IMR-90 (cell line): ENCODE results near the gene SRBD1. TPM values are rescaled to one million over a fixed set of nuclear protein-coding genes. Genes with fewer than 3 reads are reported as not detected.

Experiments used
- ATAC-seq: fragments of 200-7000 bp; cut with Tn5 transposase; 2 replicates; pipeline ENCODE4 v1.9.1; 2020; ENCODE audit warnings: low read depth, mild to moderate bottlenecking, moderate library complexity
- BruUV-seq: library from RNA; stranded (reverse); fragments of 400-500 nt; replicated peaks from 2 replicates; lab custom pipeline; 2021; lab: Mats Ljungman, UMichigan
- CTCF ChIA-PET: fragments of 300-600 bp; formaldehyde crosslinking; extraction: SDS; loops from one replicate; lab custom pipeline; 2021; ENCODE audit warnings: antibody characterized with exemption; lab: Yijun Ruan, JAX
- POLR2A ChIA-PET: fragments of 300-600 bp; sonication (Branson Sonifier 250); formaldehyde crosslinking; loops from one replicate; lab custom pipeline; 2022; ENCODE audit warnings: antibody characterized with exemption; ENCODE audit not compliant: unreplicated experiment; lab: Charles Lee
- DNase-seq: peaks from one replicate; pipeline ENCODE4 v3.0.0; 2013
- H2AFZ ChIP-seq: replicated peaks from 2 replicates; pipeline ENCODE3; 2013; ENCODE audit warnings: low read length, mild to moderate bottlenecking; ENCODE audit not compliant: poor library complexity
- H2AK5ac ChIP-seq: 2 replicates; pipeline ENCODE4 v1.6.1; 2013; ENCODE audit warnings: low read depth, low read length, inconsistent platforms
- H2AK9ac ChIP-seq: replicated peaks from 2 replicates; pipeline ENCODE3; 2013; ENCODE audit warnings: mild to moderate bottlenecking, low read depth, low read length, moderate library complexity; ENCODE audit not compliant: poor library complexity
- H2BK120ac ChIP-seq: 2 replicates; pipeline ENCODE4 v1.6.1; 2013; ENCODE audit warnings: low read depth, low read length, inconsistent platforms
- H2BK15ac ChIP-seq: 3 replicates; pipeline ENCODE4 v1.6.1; 2013; ENCODE audit warnings: low read depth, low read length, inconsistent platforms
- H2BK20ac ChIP-seq: 2 replicates; pipeline ENCODE4 v1.6.1; 2013; ENCODE audit warnings: low read depth, mild to moderate bottlenecking, inconsistent platforms, low read length, moderate library complexity
- H2BK5ac ChIP-seq: 2 replicates; pipeline ENCODE4 v1.6.1; 2013; ENCODE audit warnings: mild to moderate bottlenecking, low read depth, low read length, inconsistent platforms; ENCODE audit not compliant: poor library complexity, severe bottlenecking
- H3K14ac ChIP-seq: replicated peaks from 2 replicates; pipeline ENCODE4 v1.6.1; 2013; ENCODE audit warnings: low read depth, low read length, inconsistent platforms
- H3K18ac ChIP-seq: 2 replicates; pipeline ENCODE4 v1.6.1; 2013; ENCODE audit warnings: low read depth, low read length, control low read depth
- H3K23ac ChIP-seq: 2 replicates; pipeline ENCODE4 v1.6.1; 2013; ENCODE audit warnings: low read depth, low read length, inconsistent platforms
- H3K27ac ChIP-seq: 2 replicates; pipeline ENCODE4 v1.5.1; 2013; ENCODE audit warnings: mild to moderate bottlenecking, control low read depth, low read length; ENCODE audit not compliant: insufficient read depth
- H3K27me3 ChIP-seq: 2 replicates; pipeline ENCODE4 v1.6.1; 2013; ENCODE audit warnings: low read length; ENCODE audit not compliant: control insufficient read depth, insufficient read depth
- H3K36me3 ChIP-seq: 2 replicates; pipeline ENCODE4 v1.6.1; 2013; ENCODE audit warnings: low read length, mixed read lengths; ENCODE audit not compliant: control insufficient read depth, insufficient read depth
- H3K4ac ChIP-seq: 2 replicates; pipeline ENCODE4 v1.6.1; 2013; ENCODE audit warnings: low read depth, low read length, inconsistent platforms
- H3K4me1 ChIP-seq: 2 replicates; pipeline ENCODE4 v1.6.1; 2013; ENCODE audit warnings: low read length, mixed read lengths; ENCODE audit not compliant: control insufficient read depth, insufficient read depth
- H3K4me2 ChIP-seq: 2 replicates; pipeline ENCODE4 v1.6.1; 2013; ENCODE audit warnings: low read depth, mild to moderate bottlenecking, control low read depth, low read length, moderate library complexity
- H3K4me3 ChIP-seq: 2 replicates; pipeline ENCODE4 v1.5.1; 2013; ENCODE audit warnings: low read depth, mild to moderate bottlenecking, control low read depth, low read length, moderate library complexity; ENCODE audit not compliant: insufficient read depth
- H3K56ac ChIP-seq: 2 replicates; pipeline ENCODE4 v1.6.1; 2013; ENCODE audit warnings: low read length, inconsistent platforms; ENCODE audit not compliant: insufficient read depth; ENCODE audit errors: extremely low read depth
- H3K79me1 ChIP-seq, 2 experiments: 2 replicates each; pipeline ENCODE4 v1.6.1; 2013; ENCODE audit warnings: low read length in 2 of 2, inconsistent platforms in 1 of 2, low read depth in 1 of 2
- H3K9ac ChIP-seq: 2 replicates; pipeline ENCODE4 v1.6.1; 2013; ENCODE audit warnings: low read depth, low read length, control low read depth
- H3K9me1 ChIP-seq: 2 replicates; pipeline ENCODE4 v1.6.1; 2013; ENCODE audit warnings: low read length, inconsistent platforms; ENCODE audit not compliant: insufficient read depth
- H3K9me3 ChIP-seq: 2 replicates; pipeline ENCODE4 v1.6.1; 2013; ENCODE audit warnings: low read length; ENCODE audit not compliant: control insufficient read depth, insufficient read depth
- H4K20me1 ChIP-seq: 2 replicates; pipeline ENCODE4 v1.6.1; 2013; ENCODE audit warnings: low read length, inconsistent platforms; ENCODE audit not compliant: insufficient read depth
- H4K5ac ChIP-seq: 2 replicates; pipeline ENCODE4 v1.6.1; 2013; ENCODE audit warnings: mild to moderate bottlenecking, low read depth, low read length, control low read depth
- H4K8ac ChIP-seq, 2 experiments: 2 replicates each; pipeline ENCODE4 v1.6.1; 2013; ENCODE audit warnings: low read depth in 2 of 2, low read length in 2 of 2, control low read depth in 1 of 2, inconsistent platforms in 1 of 2
- H4K91ac ChIP-seq: 2 replicates; pipeline ENCODE4 v1.6.1; 2013; ENCODE audit warnings: low read depth, low read length, inconsistent platforms; ENCODE audit not compliant: insufficient read depth
- BHLHE40 ChIP-seq: fragments of 150-350 bp; IDR thresholded peaks from 2 replicates; pipeline ENCODE4 v1.6.1; 2016; ENCODE audit warnings: mild to moderate bottlenecking, low read depth, low read length
- CHD1 ChIP-seq: IDR thresholded peaks from 2 replicates; pipeline ENCODE4 v1.6.1; 2012; ENCODE audit warnings: low read depth, low read length, improper control_type of control experiment
- MAFK ChIP-seq: IDR thresholded peaks from 2 replicates; pipeline ENCODE4 v1.6.1; 2012; ENCODE audit warnings: low read depth, low read length, improper control_type of control experiment
- MAZ ChIP-seq: IDR thresholded peaks from 2 replicates; pipeline ENCODE4 v1.6.1; 2012; ENCODE audit warnings: low read depth, mild to moderate bottlenecking, low read length, improper control_type of control experiment, moderate library complexity, borderline replicate concordance
- NFE2L2 ChIP-seq: fragments of 150-350 bp; IDR thresholded peaks from 2 replicates; pipeline ENCODE4 v1.6.1; 2016; ENCODE audit warnings: low read depth, mild to moderate bottlenecking, low read length
- POLR2A ChIP-seq: IDR thresholded peaks from 2 replicates; pipeline ENCODE4 v1.6.1; 2012; ENCODE audit warnings: mild to moderate bottlenecking, low read depth, low read length
- RAD21 ChIP-seq: IDR thresholded peaks from 2 replicates; pipeline ENCODE4 v1.6.1; 2012; ENCODE audit warnings: low read length, improper control_type of control experiment
- RCOR1 ChIP-seq: IDR thresholded peaks from 2 replicates; pipeline ENCODE4 v1.6.1; 2012; ENCODE audit warnings: mild to moderate bottlenecking, low read length, improper control_type of control experiment; ENCODE audit not compliant: insufficient replicate concordance
- RFX5 ChIP-seq: IDR thresholded peaks from 2 replicates; pipeline ENCODE4 v1.8.0; 2012; ENCODE audit warnings: low read depth, mild to moderate bottlenecking, low read length, moderate library complexity
- USF2 ChIP-seq: fragments of 150-350 bp; IDR thresholded peaks from 2 replicates; pipeline ENCODE4 v1.6.1; 2017; ENCODE audit warnings: mild to moderate bottlenecking, antibody characterized with exemption, low read length, low read depth
- WGBS, 2 experiments: methylation state at CpG; one replicate each; pipeline versions ENCODE4 v1.1.5 to v1.1.7; 2013; ENCODE audit warnings: missing lambda C conversion rate in 2 of 2; ENCODE audit not compliant: insufficient read length in 1 of 2; ENCODE audit errors: extremely low coverage in 2 of 2; 5-methylcytosine and 5-hydroxymethylcytosine counted together
- dilution Hi-C: fragments of 300-500 bp; cut with HindIII; formaldehyde crosslinking; loops from one replicate; pipeline ENCODE4 v1.14.3; 2018; ENCODE audit warnings: low sequenced_read_pairs; ENCODE audit not compliant: unreplicated experiment
- in situ Hi-C: fragments of 300-500 bp; cut with MboI; formaldehyde crosslinking; loops from 3 replicates; pipeline ENCODE4 v1.14.3; 2019; ENCODE audit warnings: low sequenced_read_pairs, inconsistent platforms, mixed read lengths
- intact Hi-C: fragments of 100-400 bp; cut with micrococcal nuclease; formaldehyde crosslinking; loops from 2 replicates; pipeline ENCODE4 v1.10.0; 2022
- polyA plus RNA-seq, 3 experiments: library from polyadenylated mRNA; depleted of rRNA; stranded (reverse); fragments of >200 nt; gene quantifications; 2 replicates each; pipeline ENCODE4 v1.2.3, GENCODE V29; 2012; ENCODE audit warnings: low replicate concordance in 1 of 3
- total RNA-seq: library from RNA; depleted of rRNA; stranded (reverse); fragments of >200 nt; gene quantifications from 2 replicates; pipeline ENCODE4 v1.2.3, GENCODE V29; 2012
- TF ChIP-seq, protein P1 (sequence below): conservative IDR thresholded peaks from 2 replicates; pipeline ENCODE4 v1.5.1; 2012; ENCODE audit warnings: mild to moderate bottlenecking, low read depth, low read length, improper control_type of control experiment
- TF ChIP-seq, protein P2 (sequence below): fragments of 150-350 bp; IDR thresholded peaks from 2 replicates; pipeline ENCODE4 v1.6.1; 2016; ENCODE audit warnings: low read depth, mild to moderate bottlenecking, low read length, moderate library complexity, borderline replicate concordance

SRBD1 gene
- total and polyA plus RNA-seq, 2 of the 4 experiments (the other 2 are of a cell fraction) = 3.5 to 14.7 TPM

GRCh38 chr2:45577441-45577840 lies 33.6 kb downstream of the SRBD1 start (continued):
- TF ChIP-seq MAZ (no peak), BHLHE40 (no peak), MAFK (no peak), CHD1 (no peak), USF2 (no peak)

- peaks cover 5% of the 10 kb centered on the region for H3K4me1 ChIP-seq
- H2BK15ac ChIP-seq = no peak overlapping the region
- intact Hi-C loops = loop anchor here (10.0 kb wide), 1 partner anchor 411 kb away; no protein-coding TSS in a partner anchor
- H3K23ac ChIP-seq = no peak overlapping the region
- H3K4me3 ChIP-seq = no peak overlapping the region
- H3K4ac ChIP-seq = no peak overlapping the region
- no peak overlapping the region for H2BK20ac ChIP-seq
- ATAC-seq (no peak), DNase-seq (no peak)
- POLR2A ChIA-PET = no interaction called here
- no peak overlapping the region for H3K9ac ChIP-seq
- no peak overlapping the region for H3K56ac ChIP-seq
- no peak overlapping the region for H3K27ac ChIP-seq
- in situ Hi-C loops = loop anchor here (5.0 kb wide), 1 partner anchor 599 kb away; no protein-coding TSS in a partner anchor
- H3K4me2 ChIP-seq = no peak overlapping the region
- H2AFZ ChIP-seq = no peak overlapping the region
- no CpG with 5 or more reads among the region's 6 CpGs for WGBS, 2 experiments
- H4K91ac ChIP-seq = no peak overlapping the region
- BruUV-seq = no TSS peak
- H4K5ac ChIP-seq = no peak overlapping the region
- H3K9me1 ChIP-seq = no peaks in the 10 kb centered on the region
- no peaks in the 10 kb centered on the region for H3K9me3 ChIP-seq
- H3K79me1 ChIP-seq = no peaks in the 10 kb centered on the region; a peak in 1 of 4 replicates
- H3K14ac ChIP-seq = no peak overlapping the region
- H4K8ac ChIP-seq = no peak overlapping the region
- no peak overlapping the region for H2BK120ac ChIP-seq
- no peaks in the 10 kb centered on the region; the same call in 1 of the 2 replicates for H3K36me3 ChIP-seq
- H3K27me3 ChIP-seq = no peaks in the 10 kb centered on the region
- dilution Hi-C loops = no loop called here
- H2AK9ac ChIP-seq = no peak overlapping the region
- no peak overlapping the region for H2BK5ac ChIP-seq
- no peak overlapping the region for H2AK5ac ChIP-seq
- H3K18ac ChIP-seq = no peak overlapping the region
- H4K20me1 ChIP-seq = no peaks in the 10 kb centered on the region
- CTCF ChIA-PET = interaction anchor here (0.6 kb wide), 1 partner anchor 18 kb away, joined by 3 read pairs; no protein-coding TSS in a partner anchor
- no peak for TF ChIP-seq CHD1
- TF ChIP-seq RAD21 = no peak
- TF ChIP-seq, protein P1, sequence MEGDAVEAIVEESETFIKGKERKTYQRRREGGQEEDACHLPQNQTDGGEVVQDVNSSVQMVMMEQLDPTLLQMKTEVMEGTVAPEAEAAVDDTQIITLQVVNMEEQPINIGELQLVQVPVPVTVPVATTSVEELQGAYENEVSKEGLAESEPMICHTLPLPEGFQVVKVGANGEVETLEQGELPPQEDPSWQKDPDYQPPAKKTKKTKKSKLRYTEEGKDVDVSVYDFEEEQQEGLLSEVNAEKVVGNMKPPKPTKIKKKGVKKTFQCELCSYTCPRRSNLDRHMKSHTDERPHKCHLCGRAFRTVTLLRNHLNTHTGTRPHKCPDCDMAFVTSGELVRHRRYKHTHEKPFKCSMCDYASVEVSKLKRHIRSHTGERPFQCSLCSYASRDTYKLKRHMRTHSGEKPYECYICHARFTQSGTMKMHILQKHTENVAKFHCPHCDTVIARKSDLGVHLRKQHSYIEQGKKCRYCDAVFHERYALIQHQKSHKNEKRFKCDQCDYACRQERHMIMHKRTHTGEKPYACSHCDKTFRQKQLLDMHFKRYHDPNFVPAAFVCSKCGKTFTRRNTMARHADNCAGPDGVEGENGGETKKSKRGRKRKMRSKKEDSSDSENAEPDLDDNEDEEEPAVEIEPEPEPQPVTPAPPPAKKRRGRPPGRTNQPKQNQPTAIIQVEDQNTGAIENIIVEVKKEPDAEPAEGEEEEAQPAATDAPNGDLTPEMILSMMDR = no peak
- no peak for TF ChIP-seq RFX5
- TF ChIP-seq, protein P2, sequence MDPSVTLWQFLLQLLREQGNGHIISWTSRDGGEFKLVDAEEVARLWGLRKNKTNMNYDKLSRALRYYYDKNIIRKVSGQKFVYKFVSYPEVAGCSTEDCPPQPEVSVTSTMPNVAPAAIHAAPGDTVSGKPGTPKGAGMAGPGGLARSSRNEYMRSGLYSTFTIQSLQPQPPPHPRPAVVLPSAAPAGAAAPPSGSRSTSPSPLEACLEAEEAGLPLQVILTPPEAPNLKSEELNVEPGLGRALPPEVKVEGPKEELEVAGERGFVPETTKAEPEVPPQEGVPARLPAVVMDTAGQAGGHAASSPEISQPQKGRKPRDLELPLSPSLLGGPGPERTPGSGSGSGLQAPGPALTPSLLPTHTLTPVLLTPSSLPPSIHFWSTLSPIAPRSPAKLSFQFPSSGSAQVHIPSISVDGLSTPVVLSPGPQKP = no peak
- no peak for TF ChIP-seq POLR2A
- TF ChIP-seq RCOR1 = no peak
- no peak for TF ChIP-seq USF2
- no peak for TF ChIP-seq BHLHE40
- TF ChIP-seq NFE2L2 = no peak
Measured at GRCh38 chr2:45575881-45576280, 35.2 kb downstream of the SRBD1 start.
